NCI-H526 treated with DMSO at 0.1 percent for 48 hours (cell line): Measurements from ENCODE around the gene KCND2.
A peak's percentile ranks its signal among the peaks of the same experiment; 100 is the strongest.
"Not testable (repeated sequence)": the region's sequence is repeated elsewhere in the genome, so short reads cannot be mapped to it uniquely, and the experiment has no call there.

Experiments
- DNase-seq: peaks from one replicate; lab custom pipeline; 2025; lab: John Stamatoyannopoulos, UW

The KCND2 gene

GRCh38 chr7:120743128-120743527, 470.2 kb downstream of the KCND2 start:
- no peak for DNase-seq

- DNase-seq, result no peak
Measured at GRCh38 chr7:120760050-120760449, 487.1 kb downstream of the KCND2 start.

DNA sequence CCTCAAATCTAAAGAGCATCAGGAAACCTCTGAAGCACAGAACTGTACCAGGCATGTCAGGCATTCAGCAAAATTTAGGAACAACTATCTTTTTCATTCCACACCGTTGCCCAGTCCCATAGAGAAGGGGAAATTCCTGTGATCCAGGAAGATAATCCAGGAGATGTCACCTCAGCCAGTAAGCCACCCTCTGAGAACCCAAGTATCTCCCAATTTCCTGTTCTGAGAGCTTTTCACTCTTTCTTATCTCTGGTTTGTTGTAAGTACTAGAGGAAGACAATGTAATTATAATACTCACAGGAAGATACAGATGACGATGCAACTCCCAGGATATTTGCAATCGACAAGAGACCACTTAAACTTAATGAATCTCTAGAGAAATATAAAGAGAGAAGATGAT, 487.9 kb downstream of the KCND2 start:
- no peak for DNase-seq

DNA sequence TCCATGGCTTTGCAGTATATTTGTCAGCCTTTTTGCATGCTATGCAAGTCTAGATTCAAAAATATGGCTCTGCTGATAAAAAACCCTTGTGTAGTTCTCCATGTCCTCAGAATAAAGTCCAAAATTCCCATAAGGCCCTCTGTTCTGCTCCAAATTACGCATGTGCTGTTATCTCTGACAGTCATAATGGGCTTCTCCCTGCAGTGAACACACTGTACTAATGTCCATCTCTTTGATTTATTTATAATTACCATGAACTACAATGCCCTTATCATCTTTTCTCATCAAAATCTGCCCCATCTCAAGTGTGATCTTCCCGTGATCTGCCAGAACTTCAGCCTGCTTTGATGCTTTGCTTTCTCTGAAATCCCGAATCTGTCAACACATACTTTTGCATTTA, 497.2 kb downstream of the KCND2 start:
- DNase-seq, result no peak

- no peak for DNase-seq
Measured at GRCh38 chr7:120774481-120774880, 501.5 kb downstream of the KCND2 start.

GRCh38 chr7:120775755-120776154, 502.8 kb downstream of the KCND2 start:
- DNase-seq, result no peak

- DNase-seq, result not testable (repeated sequence)
Measured at GRCh38 chr7:120779078-120779477, 506.1 kb downstream of the KCND2 start.

GRCh38 chr7:120780451-120780850, 507.5 kb downstream of the KCND2 start:
- DNase-seq, result not testable (repeated sequence)

DNA sequence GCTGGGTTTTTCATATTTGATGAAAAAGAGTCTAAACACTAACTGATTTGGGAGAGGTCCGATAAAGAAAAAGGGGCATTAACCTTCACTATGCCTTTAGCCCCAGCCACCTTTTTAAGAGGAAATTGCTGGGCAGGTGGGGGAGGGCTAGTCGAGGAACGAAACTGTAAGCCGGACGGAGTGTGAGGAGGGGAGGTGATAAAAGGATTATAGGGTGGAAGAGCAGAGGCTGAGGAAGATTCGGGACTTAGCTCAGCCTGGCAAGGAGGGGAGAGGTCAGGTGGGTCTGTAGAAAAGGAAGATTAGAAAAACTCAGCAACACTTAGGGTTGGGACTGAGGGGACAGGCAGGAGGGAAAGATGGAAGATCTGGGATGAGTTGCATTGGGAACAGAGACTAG, 508.0 kb downstream of the KCND2 start:
- no peak for DNase-seq

GRCh38 chr7:120781924-120782323, 508.9 kb downstream of the KCND2 start:
- DNase-seq, result not testable (repeated sequence)

DNA sequence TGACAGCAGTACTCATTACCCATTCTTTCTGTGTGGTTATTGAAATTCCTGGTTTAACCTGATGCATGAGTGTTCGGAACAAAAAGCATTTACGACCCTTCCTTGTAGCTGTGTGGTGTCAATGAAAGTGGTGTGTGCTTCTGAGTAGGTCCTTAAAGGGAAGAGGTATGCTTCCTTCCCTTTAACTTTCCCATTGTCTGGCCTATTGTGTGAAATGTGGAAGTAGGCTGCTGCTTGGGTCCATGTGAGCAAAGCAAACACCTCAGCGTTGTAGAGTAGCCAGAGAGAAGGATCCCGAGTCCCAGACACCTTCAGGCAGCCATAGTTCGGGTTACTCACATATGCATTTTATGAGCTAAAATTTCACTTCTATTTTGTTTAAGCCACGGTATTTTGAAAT, 510.3 kb downstream of the KCND2 start:
- no peak for DNase-seq

GRCh38 chr7:120783721-120784120, 510.7 kb downstream of the KCND2 start:
- DNase-seq, result no peak

DNA sequence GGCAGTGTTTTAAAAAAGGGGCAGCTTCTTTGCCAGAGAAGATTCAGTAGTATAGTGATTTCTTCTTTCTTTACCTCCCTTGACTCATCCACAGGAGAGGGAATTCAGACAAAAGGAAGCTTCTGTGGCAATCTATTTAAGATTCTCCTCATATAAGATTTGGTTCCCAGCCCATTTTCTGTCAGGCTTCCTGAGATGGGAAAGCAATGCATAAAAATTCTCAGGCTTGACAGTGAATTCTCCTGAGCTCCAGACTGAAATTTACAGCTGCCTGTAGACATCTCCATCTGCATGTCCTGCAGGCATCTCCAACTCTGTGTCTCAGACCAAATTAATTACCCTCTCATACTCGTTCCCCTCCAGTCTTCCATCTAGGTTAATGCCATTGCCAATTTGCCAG, 512.1 kb downstream of the KCND2 start:
- DNase-seq, result no peak

DNA sequence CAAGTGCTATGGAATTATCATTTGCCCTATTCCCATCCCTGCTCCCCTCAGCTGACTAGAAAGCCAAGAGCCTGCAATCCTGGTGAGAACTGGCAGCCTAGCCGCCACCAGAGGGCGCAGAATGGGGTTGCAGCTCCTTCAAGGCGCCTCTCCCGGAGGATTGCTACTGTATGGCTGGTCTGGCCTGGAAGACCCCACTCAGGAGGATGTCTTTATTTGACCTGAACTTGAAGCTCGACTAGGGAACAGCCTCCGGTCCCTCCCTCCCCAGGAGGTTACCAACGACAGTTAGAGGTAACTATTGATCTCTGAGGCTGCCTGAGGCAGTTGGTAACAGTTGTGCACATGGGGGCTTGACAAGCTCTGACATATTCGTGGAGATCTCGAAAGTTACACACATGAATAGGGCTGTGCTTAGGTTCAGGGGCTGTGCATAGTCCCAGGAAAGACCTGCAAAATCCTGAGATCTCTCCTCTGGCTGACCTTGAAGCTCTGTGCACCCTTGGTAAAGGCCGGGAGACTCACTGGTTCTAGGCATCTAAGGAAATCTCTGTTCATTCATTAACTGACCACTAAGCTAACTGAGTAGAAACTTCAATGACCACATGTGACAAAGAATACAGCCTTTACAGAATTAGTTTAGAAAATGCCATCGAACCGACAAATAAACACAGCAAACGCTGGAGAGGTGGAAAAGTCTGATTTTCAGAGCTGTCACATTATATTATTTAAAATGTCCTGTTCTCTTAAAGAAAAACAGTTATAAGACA, 519.3 kb downstream of the KCND2 start:
- DNase-seq, result peak; percentile 54

- no peak for DNase-seq
Measured at GRCh38 chr7:120792861-120793130, 519.8 kb downstream of the KCND2 start.

GRCh38 chr7:120793213-120793936, 520.4 kb downstream of the KCND2 start:
- no peak for DNase-seq

DNA sequence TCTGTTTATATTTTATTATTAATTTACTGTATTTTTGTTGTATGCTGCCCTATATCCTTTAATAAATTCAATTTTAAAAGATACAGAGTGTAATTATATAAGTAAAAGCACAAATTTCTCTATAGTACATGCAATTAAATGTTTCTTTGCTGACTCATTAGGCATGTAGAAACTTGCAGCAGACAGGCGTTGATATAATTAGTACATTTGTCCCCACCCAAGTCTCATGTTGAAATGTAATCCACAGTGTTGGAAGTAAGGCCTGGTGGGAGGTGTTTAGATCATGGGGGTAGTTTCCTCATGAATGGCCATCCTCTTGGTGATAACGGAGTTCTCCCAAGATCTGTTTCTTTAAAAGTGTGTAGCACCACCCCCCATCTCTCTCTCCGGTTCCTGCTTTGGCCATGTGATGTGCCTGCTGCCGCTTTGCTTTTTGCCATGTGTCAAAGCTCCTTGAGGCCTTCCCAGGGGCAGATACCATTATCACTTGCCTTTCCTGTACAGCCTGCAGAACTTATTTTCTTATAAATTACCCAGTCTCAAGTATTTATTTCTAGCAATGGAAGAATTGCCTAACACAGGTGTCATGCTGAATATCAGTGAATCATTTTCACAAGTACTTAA, 521.2 kb downstream of the KCND2 start:
- no peak for DNase-seq

DNA sequence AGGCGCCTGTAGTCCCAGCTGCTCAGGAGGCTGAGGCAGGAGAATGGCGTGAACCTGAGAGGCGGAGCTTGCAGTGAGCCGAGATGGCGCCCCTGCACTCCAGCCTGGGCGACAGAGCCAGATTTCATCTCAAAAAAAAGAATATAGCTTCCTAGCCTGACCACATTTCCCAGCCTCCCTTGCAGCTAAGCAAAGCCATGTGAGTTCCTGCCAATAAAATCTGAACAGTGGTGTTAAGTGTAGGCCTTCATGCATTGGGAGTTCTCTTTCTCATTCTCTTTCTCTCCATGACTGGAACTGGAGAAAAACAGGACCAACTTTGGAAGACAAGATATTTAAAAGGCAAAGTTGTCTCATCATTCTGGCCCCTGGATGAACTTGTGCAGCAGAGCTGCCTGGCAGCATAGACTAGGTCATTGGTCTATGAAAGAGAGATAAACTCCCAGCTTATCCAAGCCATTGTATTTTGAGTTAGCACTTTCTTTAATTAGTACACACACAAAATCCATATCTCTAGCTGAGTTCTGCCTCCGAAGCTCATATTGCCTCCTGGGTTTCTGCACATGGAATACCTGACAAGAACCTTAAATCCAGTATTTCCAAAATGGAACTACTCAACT, 524.2 kb downstream of the KCND2 start:
- no peak for DNase-seq

- no peak for DNase-seq
Measured at GRCh38 chr7:120799147-120799546, 526.2 kb downstream of the KCND2 start.
